ELR (cell line): ENCODE data around the gene CERT1.
"Not testable (repeated sequence)": the region's sequence is repeated elsewhere in the genome, so short reads cannot be mapped to it uniquely, and the experiment has no call there.

Experiments
- DNase-seq: peaks from one replicate; pipeline ENCODE4 v3.0.0-alpha.2; 2015; ENCODE audit warnings: low read depth

The CERT1 gene

DNA sequence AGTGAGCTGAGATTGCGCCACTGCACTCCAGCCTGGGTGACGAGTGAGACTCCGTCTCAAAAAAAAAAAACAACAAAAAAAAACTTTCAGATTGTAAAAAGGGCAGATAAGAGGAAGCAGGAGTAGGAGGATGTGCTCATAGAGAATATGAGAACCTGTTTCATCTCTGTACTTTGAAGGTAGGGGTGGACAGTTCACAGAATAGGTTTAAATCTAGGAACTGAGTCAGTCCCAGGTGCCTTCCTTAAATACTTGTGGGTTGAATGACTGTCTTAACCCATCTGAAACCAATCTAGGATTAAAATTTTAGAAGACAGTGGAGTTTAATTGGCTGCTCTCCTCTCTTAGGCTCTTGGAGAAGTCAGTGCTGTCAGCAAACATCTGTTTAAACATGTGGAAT, 12.6 kb upstream of the CERT1 start:
- no peak for DNase-seq

DNA sequence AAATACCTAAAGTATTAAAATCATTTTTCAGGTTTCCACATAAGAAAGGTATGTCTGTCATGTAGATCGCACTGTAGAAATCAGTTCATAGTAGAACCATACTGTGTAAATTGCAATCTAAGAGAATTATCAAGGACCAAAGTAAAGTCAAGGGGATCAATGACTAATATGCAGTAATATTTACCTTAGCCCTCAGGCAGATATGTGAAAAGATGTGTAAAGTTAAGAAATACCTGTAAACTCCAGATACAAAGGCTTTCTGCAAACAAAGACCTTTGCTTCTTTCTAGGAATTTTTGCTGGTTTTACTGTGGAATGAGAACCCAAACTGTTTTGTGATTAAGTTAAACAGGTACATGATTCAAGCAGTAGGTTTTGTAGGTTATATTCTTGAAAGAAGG, 11.8 kb upstream of the CERT1 start:
- no peak for DNase-seq

DNA sequence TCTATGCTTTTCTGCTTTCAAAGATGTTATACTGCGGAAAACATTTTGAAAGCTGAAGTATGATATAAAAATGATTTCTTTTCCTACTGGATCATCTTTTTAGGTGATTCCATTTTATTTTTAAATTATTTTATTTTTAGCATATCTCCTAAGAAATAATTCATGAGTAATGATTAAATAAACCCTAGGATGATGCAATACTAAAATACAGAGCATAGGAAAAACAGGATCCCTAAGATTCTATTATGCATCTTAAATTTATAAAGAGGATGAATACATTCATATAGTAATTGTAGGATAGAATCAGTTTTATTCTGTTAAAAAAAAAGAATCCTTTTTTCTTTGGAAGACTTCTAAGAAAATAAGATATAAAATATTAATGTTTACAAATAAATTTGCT, 11.1 kb upstream of the CERT1 start:
- no peak for DNase-seq

DNA sequence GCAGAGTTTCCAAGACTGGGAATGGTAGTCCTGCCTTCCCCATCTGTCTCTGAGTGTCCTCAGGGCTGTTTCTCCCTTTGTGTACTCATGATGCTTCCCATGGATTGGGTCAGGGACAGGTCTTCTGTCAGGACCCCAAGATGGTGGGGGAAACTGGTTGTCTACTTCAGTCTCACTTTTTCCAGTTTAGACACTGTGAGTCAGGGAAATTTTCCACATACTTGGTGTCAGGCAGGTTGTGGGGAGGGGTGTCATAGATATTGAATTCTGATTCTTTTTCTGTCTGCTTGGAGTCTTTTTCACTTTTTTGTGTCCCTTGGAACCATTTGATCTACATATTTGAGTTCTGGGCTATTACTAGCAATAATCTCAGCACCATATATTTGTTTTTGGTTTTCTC, 10.6 kb upstream of the CERT1 start:
- peak; percentile 35 for DNase-seq

DNA sequence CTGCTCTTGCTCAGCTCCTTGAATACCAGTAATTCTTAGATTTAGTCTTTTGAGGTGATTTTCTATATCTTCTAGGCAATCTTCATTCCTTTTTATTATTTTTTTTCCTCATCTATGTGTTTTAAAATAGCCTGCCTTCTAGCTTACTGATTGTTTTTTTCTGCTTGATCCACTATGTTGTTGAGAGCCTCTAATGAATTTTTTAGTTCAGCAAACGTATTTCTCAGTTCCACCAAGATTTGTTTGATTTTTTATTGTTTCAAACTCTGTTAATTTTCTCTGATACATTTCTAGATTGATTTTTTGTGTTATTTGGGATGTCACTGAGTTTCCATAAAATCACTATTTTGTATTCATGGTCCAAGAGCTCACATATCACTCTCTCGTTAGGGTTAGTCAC, 9.8 kb upstream of the CERT1 start:
- DNase-seq: no peak

DNA sequence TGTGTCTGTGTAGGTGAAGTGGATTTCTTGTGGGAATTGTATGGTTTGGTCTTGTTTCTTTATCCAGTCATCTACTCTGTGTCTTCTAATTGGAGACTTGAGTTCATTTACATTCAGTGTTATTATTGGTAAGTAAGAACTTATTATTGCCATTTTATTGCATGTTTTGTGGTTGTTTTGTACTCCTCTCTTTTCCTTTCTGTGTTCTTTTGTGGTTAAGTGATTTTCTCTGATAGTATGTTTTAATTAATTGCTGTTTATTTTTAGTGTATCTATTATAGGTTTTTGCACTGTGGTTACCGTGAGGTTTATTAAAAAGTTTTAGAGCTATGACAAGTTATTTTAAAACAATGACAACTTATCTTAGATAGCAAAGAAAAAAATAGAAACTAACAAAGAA, 8.3 kb upstream of the CERT1 start:
- no peak for DNase-seq

DNA sequence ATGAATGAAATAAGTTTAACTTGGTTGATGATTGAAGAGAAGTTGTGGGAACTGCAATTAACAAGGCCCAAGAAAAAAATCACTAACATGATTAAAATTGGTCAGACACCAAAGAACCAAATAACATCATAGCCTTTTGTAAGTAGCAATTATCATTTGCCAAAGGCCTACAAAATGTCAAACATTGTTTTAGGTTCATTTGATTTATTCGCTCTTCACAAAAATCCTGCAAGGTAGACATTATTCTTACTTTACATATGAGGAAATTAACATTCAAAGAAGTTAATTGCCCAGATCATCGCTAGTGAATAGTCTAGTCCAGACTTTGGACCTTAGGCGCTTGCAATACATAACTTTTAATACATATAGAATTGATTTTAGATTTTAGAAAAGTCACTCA, 2.9 kb upstream of the CERT1 start:
- no peak for DNase-seq

DNA sequence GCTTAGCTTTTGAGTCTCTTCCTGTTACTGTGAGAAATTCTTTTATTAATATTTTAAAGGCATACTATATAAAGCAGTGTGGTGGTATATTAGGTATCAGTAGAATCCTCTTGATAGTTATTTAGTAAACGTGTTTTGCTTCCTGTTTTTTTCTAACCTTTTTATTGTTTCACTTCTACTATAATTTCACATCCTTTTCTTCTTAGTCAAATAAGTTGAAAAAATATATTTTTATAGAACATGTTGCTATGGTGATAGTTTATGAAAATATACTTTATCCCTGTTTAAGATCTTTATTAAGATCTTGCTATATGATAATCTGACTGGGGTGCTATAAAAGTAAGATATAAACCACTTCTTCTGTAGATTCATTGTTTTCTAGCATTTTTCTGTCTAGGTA, 2.4 kb upstream of the CERT1 start:
- no peak for DNase-seq

DNA sequence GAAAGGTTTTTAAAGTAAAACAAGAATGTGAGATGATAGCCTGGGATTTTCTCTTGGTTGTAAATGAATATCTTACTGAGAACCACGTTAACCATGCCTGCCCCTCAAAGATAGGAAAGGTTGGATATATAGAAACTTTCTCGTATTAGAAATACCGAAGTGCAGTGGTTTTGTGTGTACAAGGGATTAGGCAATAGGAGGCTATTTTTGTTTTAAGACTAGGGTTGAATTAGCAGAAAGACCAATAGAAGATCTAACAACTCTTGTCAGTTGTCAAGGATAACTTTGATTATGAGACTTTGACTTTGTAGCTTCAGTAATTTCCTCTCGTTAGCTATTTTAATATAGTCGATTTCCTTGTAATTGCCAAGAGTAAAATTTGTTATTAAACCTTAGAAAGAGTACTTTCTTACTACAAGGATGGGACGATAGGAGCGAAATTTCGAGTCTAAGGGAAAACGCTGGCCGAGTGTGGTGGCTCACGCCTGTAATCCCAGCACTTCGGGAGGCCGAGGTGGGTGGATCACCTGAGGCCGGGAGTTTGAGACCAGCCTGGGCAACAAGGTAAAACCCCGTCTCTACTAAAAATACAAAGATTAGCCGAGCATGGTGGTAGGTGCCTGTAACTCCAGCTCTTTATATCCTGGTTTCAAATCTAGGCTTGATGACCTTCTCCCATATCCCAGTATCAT, 1.1 kb upstream of the CERT1 start:
- peak; percentile 25 for DNase-seq

DNA sequence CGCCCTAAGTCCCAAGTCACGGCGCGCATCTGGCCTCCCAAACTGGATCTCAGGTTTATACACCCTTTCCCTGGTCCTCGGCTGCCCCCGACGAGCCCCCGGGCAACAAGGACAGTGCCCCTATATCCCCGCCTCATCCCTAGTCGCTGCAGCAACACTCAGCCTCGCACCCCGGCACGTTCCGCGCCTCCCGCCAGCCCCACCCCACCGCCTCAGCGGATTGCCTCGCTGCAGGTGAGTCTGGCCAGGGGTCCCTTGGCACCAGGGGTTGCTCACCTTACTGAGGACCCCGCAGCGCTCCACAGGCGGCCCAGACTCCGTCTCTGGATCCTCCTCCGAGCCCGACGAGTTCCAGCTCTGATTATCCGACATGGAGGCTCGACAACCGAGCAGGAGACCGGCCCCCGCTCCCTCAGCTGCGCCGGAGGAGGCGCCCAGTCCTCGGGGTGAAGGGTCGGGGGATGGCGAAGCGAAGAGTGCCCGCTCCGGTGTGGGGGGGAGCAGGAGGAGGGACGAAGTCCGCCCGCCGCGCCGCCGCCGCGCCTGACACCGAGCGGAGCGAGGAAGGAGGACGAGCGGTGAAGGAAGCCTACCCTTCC, 494 bp downstream of the CERT1 start:
- no peak for DNase-seq

DNA sequence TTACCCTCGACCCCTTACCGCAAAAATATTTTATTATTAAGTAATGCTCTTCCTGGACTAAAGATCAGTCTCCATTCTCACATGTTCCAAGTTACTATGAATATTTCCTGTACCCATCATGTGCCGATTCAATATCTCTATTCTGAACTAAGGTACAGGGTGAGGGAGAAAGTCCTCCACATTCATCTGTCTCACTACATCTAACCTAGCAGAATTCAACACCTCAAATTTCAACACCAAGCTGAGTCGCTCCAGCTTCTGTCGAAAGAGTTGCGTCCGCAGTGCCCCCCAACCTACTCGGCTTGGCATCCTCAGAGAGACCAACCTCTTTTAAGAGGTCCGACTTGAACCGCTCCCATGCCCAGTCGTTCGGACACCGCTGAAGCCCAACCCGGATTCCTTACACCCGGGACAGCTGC, 1.0 kb downstream of the CERT1 start:
- peak; percentile 63 for DNase-seq

DNA sequence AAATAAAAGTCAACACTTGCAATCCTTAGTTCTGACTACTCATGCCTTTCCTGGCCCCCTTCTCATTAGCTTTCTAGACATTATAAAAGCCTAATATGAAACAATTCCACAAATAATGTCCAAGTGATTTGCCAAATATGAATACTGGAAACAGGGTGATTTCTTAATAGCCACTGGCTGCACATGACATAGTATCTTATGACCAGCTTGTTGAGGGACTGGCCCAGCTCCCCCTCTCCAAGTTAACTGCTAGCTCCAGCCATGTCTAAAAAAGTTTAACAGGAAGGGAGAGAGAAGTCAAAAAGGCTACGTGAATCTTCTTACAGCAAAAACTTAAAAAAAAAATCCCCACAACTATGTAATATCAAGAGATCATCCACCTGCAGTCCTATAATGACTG, 1.5 kb downstream of the CERT1 start:
- peak; percentile 63 for DNase-seq

DNA sequence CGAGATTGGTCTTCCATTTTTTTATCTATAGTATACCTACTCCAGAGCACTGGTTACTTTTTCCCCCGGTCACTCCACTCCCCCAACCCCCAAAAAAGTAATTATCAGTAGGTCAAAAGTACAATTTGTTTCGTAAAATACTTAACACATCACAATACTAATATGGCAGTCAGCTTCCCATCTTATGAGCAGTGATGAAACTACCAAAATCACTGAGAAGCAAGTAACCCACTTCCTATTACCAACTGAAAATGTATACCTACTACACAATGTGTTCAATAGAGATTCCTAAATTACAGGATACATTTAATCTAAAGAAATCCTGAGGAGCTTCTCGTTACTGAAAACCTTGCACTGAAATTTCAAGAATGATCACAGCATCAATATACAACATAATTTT, 1.9 kb downstream of the CERT1 start:
- DNase-seq: no peak

DNA sequence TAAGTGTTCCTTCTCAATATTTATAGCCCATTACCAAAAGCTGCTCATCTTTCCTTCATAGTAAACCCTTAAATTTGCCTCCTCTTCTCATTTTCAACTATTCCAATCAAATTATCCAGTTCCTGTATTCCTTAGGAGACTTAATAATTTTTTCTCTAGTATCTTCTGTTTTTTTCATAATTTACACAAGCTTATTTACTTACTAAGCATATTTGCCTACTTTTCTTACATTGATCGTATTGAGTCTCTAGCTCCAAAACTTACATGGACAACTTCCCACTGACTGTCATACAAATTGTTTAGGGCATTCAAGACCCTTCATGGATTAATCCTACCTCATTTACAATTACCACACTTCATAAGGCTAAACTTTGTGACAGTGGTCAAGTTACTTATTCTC, 3.6 kb downstream of the CERT1 start:
- DNase-seq: no peak

DNA sequence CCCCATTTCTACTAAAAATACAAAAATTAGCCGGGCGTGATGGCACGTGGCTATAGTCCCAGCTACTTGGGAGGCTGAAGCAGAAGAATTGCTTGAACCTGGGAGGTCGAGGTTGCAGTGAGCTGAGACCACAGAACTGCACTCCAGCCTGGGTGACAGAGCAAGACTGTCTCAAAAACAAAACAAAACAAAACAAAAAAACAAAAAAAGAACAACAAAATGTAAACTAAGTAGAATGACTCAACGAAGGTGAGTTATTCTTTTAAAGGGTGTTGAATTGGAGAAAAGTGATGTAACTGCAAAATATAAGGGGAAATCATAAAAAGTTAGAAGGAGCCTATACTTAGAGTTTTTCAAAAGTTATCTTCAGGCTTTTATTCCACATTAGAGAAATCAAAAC, 6.3 kb downstream of the CERT1 start:
- DNase-seq: not testable (repeated sequence)

DNA sequence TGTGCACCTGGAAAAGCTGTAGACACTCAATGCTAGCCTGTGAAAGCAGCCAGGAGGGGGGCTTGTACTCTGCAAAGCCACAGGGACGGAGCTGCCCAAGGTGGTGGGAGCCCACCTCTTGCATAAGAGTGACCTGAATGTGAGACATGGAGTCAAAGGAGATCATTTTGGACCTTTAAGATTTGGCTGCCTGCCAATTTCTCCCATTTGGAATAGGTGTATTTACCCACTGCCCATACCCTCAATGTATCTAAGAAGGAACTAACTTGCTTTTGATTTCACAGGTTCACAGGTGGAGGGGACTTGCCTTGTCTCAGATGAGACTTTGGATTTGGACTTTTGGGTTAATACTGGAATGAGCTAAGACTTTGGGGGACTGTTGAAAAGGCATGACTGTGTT, 12.6 kb downstream of the CERT1 start:
- not testable (repeated sequence) for DNase-seq

DNA sequence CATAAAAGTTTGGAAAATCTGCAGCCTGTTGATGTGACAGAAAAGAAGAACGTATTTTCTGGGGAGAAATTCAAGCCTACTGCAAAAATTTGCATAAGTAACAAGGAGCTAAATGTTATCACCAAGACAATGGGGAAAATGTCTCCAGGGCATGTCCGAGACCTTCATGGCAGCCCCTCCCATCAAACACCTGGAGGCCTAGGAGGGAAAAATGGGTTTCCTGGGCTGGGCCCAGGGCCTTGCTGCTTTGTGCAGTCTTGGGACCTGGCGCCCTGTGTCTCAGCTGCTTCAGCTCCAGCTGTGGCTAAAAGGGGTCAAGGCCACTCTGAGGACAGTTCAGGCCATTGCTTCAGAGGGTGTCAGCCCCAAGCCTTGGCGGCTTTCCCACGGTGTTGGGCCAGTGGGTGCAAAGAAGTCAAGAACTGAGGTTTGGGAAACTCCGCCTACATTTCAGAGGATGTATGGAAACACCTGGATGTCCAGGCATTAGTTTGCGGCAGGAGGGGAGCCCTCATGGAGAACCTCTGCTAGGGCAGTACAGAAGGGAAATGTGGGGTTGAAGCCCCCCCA, 13.1 kb downstream of the CERT1 start:
- DNase-seq: no peak

DNA sequence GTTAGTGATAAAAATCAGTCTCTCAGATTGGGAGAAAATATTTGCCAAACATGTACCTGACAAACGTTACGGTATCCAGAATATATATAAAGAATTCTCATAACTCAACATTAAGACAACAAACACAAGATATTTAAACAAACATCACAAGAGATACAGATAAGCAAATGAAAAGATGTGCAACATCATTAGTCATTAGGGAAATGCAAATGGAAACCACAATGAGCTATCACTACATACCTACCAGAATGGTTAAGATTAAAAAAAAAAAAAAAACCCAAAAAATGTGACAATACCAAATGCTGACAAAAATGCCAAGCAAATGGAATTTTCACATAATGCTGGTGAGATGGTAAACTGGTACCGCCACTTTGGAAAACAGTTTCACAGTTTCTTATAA, 15.4 kb downstream of the CERT1 start:
- DNase-seq: no peak

DNA sequence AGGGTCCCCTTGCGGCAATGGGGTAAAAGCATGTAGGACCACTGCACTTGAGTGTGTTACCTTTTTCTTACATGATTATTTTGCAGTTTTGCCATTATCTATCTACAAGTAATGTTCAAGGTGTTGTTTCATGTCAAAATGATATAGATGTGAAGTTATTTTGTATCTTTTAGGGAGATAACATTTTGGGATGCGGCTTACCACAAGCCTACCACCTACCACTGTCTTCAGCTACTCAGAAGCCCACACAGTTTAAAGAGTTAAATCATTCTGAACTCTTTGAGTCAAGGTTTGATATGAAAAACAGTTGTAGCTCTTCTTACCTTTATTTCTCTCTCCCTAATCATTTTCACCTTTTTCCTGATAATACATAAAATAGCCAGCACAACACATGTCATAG, 19.8 kb downstream of the CERT1 start:
- no peak for DNase-seq

DNA sequence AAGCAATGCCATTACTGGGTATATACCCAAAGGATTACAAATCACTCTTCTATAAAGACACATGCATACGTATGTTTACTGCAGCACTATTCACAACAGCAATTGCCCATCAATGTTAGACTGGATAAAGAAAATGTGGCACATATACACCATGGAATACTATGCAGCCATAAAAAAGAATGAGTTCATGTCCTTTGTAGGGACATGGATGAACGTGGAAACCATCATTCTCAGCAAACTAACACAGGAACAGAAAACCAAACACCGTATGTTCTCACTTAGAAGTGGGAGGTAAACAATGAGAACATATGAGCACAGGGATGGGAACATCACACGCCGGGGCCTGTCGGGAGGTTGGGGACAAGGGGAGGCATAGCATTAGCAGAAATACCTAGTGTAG, 21.6 kb downstream of the CERT1 start:
- not testable (repeated sequence) for DNase-seq

DNA sequence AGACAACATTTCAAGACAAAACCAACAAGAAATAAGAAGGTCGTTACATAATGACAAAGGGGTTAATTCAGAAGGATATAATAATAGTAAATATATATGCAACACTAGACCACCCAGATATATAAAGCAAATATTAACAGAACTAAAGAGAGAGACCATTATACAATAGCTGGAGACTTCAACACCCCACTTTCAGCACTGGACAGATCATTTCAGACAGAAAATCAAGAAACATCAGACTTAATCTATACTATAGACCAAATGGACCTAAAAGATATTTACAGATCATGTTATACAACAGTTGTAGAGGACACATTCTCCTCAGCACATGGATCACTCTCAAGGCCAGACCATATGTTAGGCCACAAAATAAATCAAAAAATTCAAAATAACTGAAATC, 26.8 kb downstream of the CERT1 start:
- no peak for DNase-seq

DNA sequence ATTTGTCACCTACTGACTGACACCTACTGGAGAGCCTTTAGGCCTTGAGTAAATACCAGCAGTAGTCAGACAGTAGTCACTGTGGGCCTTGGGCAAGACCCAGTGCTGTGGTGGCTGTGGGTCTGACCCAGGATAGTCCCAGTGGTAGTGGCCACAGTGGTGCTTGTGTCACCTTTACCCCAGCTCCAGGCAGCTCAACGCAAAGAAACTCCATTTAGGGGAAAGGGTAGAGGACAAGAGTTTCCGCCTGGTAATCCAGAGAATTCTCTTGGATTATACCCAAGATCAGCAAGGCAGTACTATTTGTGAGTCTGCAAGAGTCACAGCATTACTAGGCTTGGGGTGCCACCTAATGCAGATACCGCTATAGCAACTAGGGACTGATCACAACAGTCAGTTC, 28.9 kb downstream of the CERT1 start:
- no peak for DNase-seq

DNA sequence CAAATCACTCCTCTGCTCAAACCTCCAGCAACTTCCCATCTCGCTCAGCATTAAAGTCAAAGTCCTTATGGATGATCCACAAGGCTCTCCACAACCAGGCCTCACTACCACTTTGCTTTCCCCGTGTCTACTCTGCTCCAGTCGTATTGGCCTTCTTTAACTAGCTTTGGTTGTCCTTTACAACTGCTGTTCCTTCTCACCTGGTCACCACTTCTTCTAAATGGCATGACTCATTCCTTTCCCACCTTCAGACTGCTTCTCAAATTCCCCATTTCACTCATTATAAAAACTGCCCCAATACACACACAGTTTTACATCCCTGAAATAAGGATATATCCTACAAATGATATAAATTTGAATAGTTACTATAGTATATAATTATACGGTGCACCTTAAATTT, 30.4 kb downstream of the CERT1 start:
- no peak for DNase-seq

DNA sequence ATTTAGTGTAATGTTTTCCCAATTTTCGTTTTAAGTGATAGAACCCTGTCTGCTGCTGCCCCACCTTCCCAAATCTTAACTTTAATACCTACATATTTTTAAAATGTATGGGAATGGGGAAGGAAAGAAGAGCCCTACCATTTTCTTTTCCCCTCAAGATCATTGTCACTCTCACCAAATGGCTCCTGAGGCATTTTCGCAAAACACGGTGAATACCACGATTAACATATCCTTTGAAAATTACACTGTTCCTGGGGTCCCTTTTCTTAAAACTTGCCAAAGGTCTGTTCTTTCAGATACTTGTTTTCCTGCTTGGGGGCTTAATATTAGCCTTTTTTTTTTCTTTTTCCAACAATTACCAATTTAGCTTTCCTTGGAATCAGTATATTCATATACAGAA, 36.1 kb downstream of the CERT1 start:
- no peak for DNase-seq
